Measurements from ENCODE around the gene FUS. TPM values are rescaled to one million over a fixed set of nuclear protein-coding genes. Genes with fewer than 3 reads are reported as not detected.

Gene FUS
- total RNA-seq = 26.5 and 51.1 TPM in 2 replicates

DNA sequence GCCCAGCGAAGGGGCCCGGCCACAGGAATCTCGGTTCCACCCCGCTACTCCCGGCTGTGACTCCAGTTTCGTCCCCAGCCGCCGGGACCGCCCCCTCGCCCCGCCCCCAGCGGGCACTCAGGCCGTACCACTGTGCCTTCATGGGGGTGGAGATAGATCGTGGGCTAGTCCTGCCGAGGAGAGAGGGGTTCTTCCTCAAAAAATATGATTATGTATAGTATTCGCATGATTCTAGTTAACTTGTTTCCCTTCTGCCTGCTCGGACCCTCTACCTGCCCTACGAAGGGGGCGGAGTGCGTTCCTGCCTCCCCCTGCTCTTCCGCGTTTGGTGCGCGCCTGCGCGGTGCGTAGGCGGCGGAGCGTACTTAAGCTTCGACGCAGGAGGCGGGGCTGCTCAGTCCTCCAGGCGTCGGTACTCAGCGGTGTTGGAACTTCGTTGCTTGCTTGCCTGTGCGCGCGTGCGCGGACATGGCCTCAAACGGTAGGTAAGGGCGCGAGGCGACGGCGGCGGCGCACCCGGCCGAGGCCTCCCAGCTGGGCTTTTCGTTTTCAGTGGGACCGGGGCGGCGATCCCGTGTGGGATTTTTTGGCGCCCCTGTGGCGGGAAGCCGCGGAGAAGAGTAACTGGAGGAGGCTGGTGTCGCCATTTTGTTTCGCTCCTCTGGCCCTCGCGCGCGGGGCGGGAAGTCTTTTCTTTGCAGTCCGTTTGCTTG is at the start of gene FUS:
Gene FUS, plus strand, starts transcription at position 393 of the 713 bp plus-strand sequence. Its CDS starts 76 bp downstream, at position 469.

DNA sequence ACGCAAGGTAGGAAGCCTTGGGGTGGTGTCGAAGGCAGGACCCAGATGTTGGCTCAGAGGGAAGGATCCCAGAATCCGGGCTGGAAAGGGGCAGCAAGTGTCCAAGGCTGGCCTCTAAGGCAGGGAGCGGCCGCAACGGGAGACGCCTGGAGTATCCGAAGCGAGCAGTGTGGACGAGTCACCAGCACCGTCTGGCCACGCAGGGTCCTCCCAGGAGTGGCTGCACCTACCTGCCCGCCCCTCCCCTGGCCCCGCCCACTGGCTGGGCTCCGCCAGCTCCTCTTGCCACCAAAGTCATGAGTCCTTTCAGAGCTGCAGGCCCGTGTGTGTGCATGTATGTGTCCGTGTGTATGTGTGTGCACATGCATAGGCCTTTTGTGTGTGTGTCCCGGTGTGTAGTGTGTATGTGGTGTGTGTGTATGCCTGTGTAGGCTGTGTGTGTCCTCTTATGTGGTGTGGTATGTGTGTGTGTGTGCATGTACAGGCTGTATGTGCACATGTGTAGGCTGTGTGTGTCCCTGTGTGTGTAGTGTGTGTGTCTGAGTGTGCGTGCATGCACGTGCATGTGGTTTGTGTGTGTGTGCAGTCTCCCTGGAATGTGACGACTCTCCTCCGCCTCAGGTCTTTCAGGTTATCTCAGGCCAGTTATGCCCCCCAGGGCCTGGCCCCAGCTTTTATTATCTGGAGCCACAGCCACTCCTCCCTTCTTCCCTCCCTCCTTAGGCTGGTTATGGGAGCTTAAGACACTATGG is 44.2 kb upstream of the FUS start, which contains the start of gene PRSS8:
Gene PRSS8, minus strand, starts transcription at position 193 of the 752 bp plus-strand sequence. CDS start 229 bp downstream, outside the sequence.

DNA sequence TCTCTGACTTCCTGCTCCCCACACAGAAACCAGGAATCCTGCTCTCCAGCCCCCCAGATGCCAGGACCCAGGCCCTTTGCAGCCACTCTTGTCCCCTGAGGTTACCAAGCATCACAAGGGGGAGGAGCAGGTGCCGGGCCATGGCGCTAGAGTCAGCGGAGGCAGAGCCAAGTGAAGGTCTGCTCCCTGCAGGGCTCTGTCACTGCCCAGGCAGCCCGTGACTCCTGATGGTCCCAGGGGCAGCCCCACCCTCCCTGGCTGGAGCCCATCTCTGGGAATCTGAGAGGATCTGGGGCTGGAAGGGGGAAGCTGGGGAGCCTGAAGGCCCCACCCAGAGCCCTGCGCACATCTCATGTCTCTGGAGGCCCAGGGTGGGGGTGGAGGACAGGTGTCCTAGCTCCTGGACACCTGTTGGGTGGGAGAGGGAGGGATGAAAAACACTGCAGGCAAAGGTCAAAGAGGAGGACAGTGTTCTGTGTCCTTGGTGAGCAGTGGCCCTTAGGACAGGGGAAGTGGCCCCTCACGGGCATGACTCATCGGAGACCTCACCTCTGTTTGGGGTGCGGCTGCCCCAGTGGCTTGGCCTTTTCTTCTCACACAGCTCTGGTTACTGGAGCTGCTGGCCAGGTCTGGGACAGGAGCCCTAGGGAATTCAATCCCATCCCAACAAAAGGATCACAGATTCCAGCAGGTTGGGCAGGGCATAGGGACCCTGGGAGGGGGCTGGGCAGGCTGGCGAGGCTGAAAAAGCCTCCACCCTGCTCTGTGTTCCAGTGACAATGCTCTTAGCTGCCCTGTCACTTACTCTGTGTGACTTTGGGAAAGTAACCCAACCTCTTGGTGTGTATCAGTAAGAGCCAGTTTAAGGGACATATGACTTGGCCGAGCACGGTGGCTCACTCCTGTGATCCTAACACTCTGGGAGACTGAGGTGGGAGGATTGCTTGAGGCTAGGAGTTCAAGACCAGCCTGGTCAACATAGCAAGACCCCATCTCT is 29.7 kb upstream of the FUS start, which contains the start of gene PRSS36:
Gene PRSS36, minus strand, starts transcription at position 173 of the 997 bp plus-strand sequence. Its CDS starts 31 bp downstream, at position 142.

DNA sequence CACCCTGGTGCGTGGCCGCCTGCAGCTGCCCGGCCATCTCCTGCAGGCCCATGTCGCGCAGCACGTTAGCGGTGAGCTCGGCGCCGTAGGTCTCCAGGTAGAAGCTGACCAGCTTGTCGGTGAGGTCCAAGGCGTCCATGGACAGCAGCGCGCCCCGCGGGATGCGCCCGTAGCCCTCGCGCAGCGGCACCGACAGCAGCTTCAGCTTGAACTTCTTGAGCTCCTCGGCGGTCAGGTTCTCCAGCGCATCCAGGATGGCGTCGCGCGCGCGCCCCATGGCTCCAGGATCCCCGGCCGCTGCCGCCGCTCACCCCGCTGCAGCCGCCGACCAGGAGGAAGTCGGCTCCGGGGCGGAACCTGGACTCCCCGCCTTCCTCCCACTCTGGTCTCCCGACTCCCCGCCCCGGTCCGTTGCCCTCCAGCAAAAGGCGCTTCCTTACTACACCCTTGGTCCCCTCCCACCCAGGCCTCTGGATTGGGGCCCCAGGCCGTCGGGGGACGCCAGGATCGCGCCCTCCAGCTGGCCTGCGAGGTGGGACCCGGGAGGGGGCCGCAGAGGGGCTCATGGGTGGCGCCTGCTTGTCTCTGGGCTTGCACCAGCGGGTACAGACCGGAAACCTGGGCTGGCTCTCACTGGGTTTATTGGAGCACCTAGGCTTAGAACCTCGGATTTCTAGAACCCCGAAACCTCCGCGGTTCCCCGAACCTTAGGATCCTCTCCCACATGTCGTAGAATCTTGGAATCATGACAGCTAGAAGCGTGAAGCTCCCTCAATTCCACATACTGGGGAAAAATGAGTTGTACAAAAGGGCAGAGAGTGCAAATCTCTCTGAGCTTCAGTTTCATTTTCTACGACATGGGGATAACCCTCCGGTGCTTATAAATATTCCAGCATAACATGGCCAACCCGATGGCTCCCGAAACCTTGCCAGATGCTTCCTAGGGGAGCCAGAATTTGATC is 22.8 kb downstream of the FUS start, which contains the start of gene PYCARD:
Gene PYCARD, minus strand, starts transcription at position 347 of the 962 bp plus-strand sequence. Its CDS starts 70 bp downstream, at position 277.

DNA sequence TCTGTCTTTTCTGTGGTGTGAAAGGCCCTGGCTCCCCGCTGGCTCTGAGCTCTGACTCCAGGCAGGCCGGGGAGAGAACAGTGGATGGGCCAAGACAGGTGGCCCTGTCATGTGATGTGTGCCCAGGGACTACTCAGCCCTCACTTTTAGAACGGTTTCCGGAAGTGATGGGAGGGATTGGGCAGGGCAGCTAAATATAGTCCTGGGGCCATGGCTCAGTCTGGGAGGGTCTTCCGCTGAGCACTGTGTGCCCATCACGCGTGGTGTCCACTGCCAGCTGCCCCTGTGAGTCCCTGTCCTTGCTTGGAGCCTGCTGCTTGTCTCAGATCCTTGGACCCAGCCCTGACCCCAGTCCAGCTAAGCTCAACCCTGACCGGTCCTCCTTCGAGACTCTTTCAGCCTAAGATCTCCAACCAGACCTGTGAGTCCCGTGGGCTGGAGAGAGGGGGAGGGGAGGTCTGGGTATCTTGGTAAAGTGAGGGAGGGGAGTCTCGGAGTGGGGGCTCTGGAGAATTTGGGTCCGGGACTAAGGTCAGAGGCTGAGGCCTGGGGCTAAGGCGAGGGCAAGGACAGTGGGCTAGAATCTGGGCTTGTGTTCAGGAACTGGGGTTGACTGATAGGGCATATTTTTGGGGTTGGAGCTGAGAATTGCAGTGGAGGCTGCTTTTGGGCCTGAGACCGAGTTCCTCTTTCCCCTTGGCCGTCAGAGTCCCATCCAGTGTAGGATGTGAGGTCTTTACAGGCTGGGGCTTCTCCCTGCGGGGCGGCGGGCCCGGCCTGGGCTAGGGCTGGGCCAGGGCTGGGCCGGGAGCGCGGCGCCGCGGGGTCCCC is 34.2 kb downstream of the FUS start, which contains the start of gene TRIM72:
Gene TRIM72, plus strand, starts transcription at position 243 of the 831 bp plus-strand sequence. CDS start 620 bp downstream, outside the sequence.

DNA sequence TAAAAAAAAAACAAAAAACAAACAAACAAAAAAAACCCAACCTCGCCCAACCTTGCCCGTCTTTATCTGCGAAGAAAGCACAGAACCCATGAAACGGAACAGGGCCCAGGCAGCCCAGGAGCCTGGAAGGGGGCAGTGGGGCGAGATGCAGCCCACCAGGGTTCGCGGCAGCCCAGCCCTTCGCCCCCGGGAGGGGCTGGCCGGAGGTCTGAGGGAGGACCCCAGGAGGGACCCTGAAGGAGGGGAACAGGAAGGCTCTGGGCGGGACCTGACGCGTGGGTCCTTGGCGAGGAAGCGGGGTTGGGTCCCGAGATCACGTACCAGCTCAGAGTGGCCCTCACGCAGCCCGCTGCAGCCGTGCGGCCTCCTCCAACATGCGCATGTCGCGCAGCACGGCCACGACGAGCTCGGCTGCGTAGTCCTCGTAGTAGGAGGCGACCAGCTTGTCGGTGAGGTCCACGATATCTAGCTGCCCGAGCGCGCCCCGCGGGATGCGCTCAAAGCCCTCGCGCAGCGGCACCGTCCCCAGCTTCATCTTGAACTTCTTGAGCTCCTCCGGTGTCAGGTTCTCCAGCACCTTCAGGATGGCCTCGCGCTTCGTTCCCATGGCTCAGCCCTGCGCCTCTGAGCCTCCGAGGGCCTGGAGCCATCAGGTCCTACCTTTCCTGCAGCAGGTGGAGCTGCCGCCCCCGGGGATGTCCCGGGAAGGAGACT is 36.6 kb downstream of the FUS start, which contains the start of gene PYDC1:
Gene PYDC1, minus strand, starts transcription at position 714 of the 714 bp plus-strand sequence. Its CDS starts 107 bp downstream, at position 607.

Other genes with a start within 250 kb of the FUS start
- 13.6 and 34.4 TPM in 2 replicates for gene ORAI3, start 231.1 kb upstream of the FUS start, total RNA-seq
- 2.6 and 3.5 TPM in 2 replicates for gene SETD1A, start 222.4 kb upstream of the FUS start, total RNA-seq
- 7.9 and 10.3 TPM in 2 replicates for gene HSD3B7, start 194.9 kb upstream of the FUS start, total RNA-seq
- 0.08 and 0.34 TPM in 2 replicates for gene STX1B, start 169.5 kb upstream of the FUS start, total RNA-seq
- 23.5 and 24.9 TPM in 2 replicates for gene STX4, start 146.6 kb upstream of the FUS start, total RNA-seq
- 12.5 and 15.6 TPM in 2 replicates for gene ZNF668, start 105.9 kb upstream of the FUS start, total RNA-seq
- gene ZNF646, start 105.7 kb upstream of the FUS start, total RNA-seq = 7.3 and 11.6 TPM in 2 replicates
- 0.86 and 1.8 TPM in 2 replicates for gene PRSS53, start 91.2 kb upstream of the FUS start, total RNA-seq
- gene VKORC1, start 85.3 kb upstream of the FUS start, total RNA-seq = 99.6 and 107 TPM in 2 replicates
- 58.3 and 75.5 TPM in 2 replicates for gene BCKDK, start 71.8 kb upstream of the FUS start, total RNA-seq
- 27.1 and 30.1 TPM in 2 replicates for gene KAT8, start 62.5 kb upstream of the FUS start, total RNA-seq
- 59.2 and 120 TPM in 2 replicates for gene PRSS8, start 44.4 kb upstream of the FUS start, total RNA-seq
- gene PRSS36, start 30.1 kb upstream of the FUS start, total RNA-seq = 0.16 and 0.19 TPM in 2 replicates
- gene PYCARD, start 22.6 kb downstream of the FUS start, total RNA-seq = 102 and 138 TPM in 2 replicates
- not detected in 2 replicates for gene TRIM72, start 34.0 kb downstream of the FUS start, total RNA-seq
- gene PYDC1, start 37.0 kb downstream of the FUS start, total RNA-seq = not detected in 2 replicates
- gene ITGAM, start 79.8 kb downstream of the FUS start, total RNA-seq = not detected in 2 replicates
- gene ITGAX, start 175.0 kb downstream of the FUS start, total RNA-seq = not detected in 2 replicates
- not detected in 2 replicates for gene ITGAD, start 213.2 kb downstream of the FUS start, total RNA-seq
- gene COX6A2, start 248.2 kb downstream of the FUS start, total RNA-seq = not detected in 2 replicates

Measured in hair follicular keratinocyte (primary cell).